Measurements from ENCODE around the gene FIGN. TPM values are rescaled to one million over a fixed set of nuclear protein-coding genes. Genes with fewer than 3 reads are reported as not detected.

The FIGN gene
- total and polyA plus RNA-seq, 4 donors, result 1.1 to 7.8 (median 5.1) TPM

DNA sequence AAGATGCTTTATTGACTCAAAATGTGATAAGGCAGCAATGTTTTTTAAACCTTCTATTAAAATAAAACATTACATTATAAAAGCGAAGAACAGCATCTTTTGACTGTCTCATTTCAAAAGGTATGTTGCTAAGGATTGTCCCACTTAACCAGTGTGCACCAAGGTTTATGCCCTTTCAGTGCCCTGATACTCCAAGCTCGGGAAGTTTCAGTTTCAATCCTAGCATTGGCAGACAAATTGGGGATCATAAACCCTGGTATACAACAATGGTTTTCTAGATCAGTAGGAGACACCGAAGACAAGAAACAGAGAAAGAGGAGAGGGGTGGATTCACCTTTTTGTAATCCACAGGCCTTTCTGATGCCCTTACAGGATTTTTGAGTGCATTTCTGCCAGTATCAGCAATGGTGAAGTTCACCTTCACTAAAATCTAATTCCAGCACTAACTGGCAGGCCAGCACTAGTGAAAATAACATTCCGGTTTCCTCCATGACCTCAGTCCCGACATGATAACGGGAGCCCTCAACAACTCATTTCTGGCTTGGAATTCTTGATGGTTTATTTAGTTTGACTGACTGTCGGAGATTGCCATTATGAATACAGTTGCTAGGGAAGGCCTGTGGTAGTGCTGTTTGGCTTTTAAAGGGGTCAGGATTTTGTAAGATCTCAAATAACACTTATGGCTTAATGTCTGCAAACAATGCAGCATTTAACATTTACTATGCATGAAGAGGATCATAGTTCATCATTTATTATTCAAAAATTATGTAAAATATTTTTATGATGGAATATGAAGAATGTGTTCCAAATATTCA lies 33.3 kb upstream of the FIGN start:
- peak overlapping the region; percentile 69 to 74 for H3K27ac ChIP-seq (ENCODE audit: low read depth in 1 of 2, low read length in 2 of 2)
- no peak overlapping the region for H3K9ac ChIP-seq (ENCODE audit: low read depth in 1 of 2, low read length in 2 of 2)
- no peaks in the 10 kb centered on the region for H3K36me3 ChIP-seq (ENCODE audit: control insufficient read depth in 4 of 4, insufficient read depth in 3 of 4, low read depth in 1 of 4, low read length in 3 of 4)
- DNase-seq (ENCODE audit: low spot score), result no peak
- TF ChIP-seq RAD21 (IDR thresholded peaks at IDR 0.05) (no peak), SP1 (IDR thresholded peaks at IDR 0.05) (peak; percentile 20), YY1 (IDR thresholded peaks at IDR 0.05) (peak; percentile 13), RXRA (IDR thresholded peaks at IDR 0.05) (peak; percentile 8 to 10)
- TF ChIP-seq, protein P1, sequence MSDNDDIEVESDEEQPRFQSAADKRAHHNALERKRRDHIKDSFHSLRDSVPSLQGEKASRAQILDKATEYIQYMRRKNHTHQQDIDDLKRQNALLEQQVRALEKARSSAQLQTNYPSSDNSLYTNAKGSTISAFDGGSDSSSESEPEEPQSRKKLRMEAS (IDR thresholded peaks at IDR 0.05), result no peak
- H3K4me1 ChIP-seq (ENCODE audit: control insufficient read depth in 4 of 4, insufficient read depth in 4 of 4, low read length in 3 of 4), result peaks cover 0 to 19% (median 3%) of the 10 kb centered on the region in 4 donors
- 61% methylated on average over 7 of the region's 7 CpGs for WGBS
- H3K27me3 ChIP-seq (ENCODE audit: control insufficient read depth in 4 of 4, insufficient read depth in 4 of 4, low read length in 3 of 4), result no peaks in the 10 kb centered on the region
- no peak overlapping the region for H3K4me3 ChIP-seq (ENCODE audit: low read depth in 1 of 3, low read length in 3 of 3)
- no peaks in the 10 kb centered on the region for H3K9me3 ChIP-seq (ENCODE audit: control insufficient read depth in 4 of 4, low read length in 3 of 4)

DNA sequence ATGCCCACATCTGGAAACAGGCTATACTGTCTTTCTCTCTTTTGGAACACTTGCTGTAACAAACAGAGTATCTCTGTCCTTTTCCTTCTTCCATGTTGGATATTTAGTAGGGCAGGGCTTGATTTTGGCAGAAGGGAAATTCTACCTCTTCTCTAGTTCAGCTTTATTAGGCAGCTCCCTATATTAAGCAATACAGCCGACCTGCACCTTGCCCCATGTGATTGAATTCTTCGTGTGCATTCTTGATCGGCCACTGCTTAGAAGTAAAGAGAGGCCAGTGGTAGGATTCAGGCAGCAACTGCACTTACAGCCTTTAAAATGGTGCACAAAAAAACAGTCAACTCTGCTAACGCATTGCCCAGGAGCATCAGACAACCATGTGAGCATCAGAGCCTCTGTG lies 31.3 kb upstream of the FIGN start:
- Histone ChIP-seq H3K36me3 (ENCODE audit: control insufficient read depth in 4 of 4, insufficient read depth in 3 of 4, low read depth in 1 of 4, low read length in 3 of 4) (no peaks in the 10 kb centered on the region), H3K27ac (ENCODE audit: low read depth in 1 of 2, low read length in 2 of 2) (no peak overlapping the region), H3K4me3 (ENCODE audit: low read depth in 1 of 3, low read length in 3 of 3) (no peak overlapping the region), H3K9me3 (ENCODE audit: control insufficient read depth in 4 of 4, low read length in 3 of 4) (no peaks in the 10 kb centered on the region), H3K27me3 (ENCODE audit: control insufficient read depth in 4 of 4, insufficient read depth in 4 of 4, low read length in 3 of 4) (no peaks in the 10 kb centered on the region), H3K4me1 (ENCODE audit: control insufficient read depth in 4 of 4, insufficient read depth in 4 of 4, low read length in 3 of 4) (peaks cover 0 to 9% (median 0%) of the 10 kb centered on the region in 4 donors), H3K9ac (ENCODE audit: low read depth in 1 of 2, low read length in 2 of 2) (no peak overlapping the region)
- WGBS, result 60% methylated on average over 4 of the region's 4 CpGs
- TF ChIP-seq HNF4A (conservative IDR thresholded peaks at IDR 0.05) (peak in 1 of 2 donors; percentile 41), RXRA (IDR thresholded peaks at IDR 0.05) (no peak), HNF4G (IDR thresholded peaks at IDR 0.05) (peak; percentile 17)
- no peak for DNase-seq (ENCODE audit: low spot score)

DNA sequence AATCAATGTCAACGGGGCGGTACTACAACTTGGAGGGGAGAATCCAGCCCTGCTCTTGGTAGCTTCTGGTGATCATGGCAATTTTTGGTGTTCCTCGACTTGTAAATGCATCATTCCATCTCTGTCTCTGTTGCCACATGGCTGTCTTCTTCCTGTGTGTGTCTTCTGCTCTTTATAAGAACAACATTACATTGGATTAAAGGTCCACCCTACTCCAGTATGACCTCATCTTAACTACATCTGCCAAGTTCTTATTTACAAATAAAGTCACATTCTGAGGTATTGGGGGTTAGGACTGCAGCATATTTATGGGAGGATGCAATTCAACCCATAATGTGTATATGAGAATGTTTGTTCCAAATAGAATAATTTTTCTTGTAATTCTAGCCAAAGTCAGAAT lies 28.8 kb upstream of the FIGN start:
- H3K36me3 ChIP-seq (ENCODE audit: control insufficient read depth in 4 of 4, insufficient read depth in 3 of 4, low read depth in 1 of 4, low read length in 3 of 4), result no peaks in the 10 kb centered on the region
- no peak overlapping the region for H3K27ac ChIP-seq (ENCODE audit: low read depth in 1 of 2, low read length in 2 of 2)
- H3K27me3 ChIP-seq (ENCODE audit: control insufficient read depth in 4 of 4, insufficient read depth in 4 of 4, low read length in 3 of 4), result no peaks in the 10 kb centered on the region
- 84% methylated on average over 3 of the region's 3 CpGs for WGBS
- TF ChIP-seq JUND (IDR thresholded peaks at IDR 0.05) (no peak), HNF4A (conservative IDR thresholded peaks at IDR 0.05) (no peak), FOXA2 (IDR thresholded peaks at IDR 0.05) (no peak), EGR1 (IDR thresholded peaks at IDR 0.05; ENCODE audit: low read depth in 2 of 2) (no peak), GABPA (IDR thresholded peaks at IDR 0.05 in 1 of 2, conservative IDR thresholded peaks at IDR 0.05 in 1 of 2) (no peak), SP1 (IDR thresholded peaks at IDR 0.05) (no peak), FOXA1 (IDR thresholded peaks at IDR 0.05) (no peak), YY1 (IDR thresholded peaks at IDR 0.05) (no peak), NR2F2 (IDR thresholded peaks at IDR 0.05) (no peak)
- TF ChIP-seq, protein P2, sequence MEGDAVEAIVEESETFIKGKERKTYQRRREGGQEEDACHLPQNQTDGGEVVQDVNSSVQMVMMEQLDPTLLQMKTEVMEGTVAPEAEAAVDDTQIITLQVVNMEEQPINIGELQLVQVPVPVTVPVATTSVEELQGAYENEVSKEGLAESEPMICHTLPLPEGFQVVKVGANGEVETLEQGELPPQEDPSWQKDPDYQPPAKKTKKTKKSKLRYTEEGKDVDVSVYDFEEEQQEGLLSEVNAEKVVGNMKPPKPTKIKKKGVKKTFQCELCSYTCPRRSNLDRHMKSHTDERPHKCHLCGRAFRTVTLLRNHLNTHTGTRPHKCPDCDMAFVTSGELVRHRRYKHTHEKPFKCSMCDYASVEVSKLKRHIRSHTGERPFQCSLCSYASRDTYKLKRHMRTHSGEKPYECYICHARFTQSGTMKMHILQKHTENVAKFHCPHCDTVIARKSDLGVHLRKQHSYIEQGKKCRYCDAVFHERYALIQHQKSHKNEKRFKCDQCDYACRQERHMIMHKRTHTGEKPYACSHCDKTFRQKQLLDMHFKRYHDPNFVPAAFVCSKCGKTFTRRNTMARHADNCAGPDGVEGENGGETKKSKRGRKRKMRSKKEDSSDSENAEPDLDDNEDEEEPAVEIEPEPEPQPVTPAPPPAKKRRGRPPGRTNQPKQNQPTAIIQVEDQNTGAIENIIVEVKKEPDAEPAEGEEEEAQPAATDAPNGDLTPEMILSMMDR (IDR thresholded peaks at IDR 0.05; ENCODE audit: low read depth, low read length, missing input control), result no peak
- TF ChIP-seq, protein P3, sequence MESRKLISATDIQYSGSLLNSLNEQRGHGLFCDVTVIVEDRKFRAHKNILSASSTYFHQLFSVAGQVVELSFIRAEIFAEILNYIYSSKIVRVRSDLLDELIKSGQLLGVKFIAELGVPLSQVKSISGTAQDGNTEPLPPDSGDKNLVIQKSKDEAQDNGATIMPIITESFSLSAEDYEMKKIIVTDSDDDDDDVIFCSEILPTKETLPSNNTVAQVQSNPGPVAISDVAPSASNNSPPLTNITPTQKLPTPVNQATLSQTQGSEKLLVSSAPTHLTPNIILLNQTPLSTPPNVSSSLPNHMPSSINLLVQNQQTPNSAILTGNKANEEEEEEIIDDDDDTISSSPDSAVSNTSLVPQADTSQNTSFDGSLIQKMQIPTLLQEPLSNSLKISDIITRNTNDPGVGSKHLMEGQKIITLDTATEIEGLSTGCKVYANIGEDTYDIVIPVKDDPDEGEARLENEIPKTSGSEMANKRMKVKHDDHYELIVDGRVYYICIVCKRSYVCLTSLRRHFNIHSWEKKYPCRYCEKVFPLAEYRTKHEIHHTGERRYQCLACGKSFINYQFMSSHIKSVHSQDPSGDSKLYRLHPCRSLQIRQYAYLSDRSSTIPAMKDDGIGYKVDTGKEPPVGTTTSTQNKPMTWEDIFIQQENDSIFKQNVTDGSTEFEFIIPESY (IDR thresholded peaks at IDR 0.05), result no peak
- no peak overlapping the region for H3K4me3 ChIP-seq (ENCODE audit: low read depth in 1 of 3, low read length in 3 of 3)
- H3K9me3 ChIP-seq (ENCODE audit: control insufficient read depth in 4 of 4, low read length in 3 of 4), result no peaks in the 10 kb centered on the region
- no peak for DNase-seq (ENCODE audit: low spot score)
- peaks cover 0 to 9% (median 0%) of the 10 kb centered on the region in 4 donors for H3K4me1 ChIP-seq (ENCODE audit: control insufficient read depth in 4 of 4, insufficient read depth in 4 of 4, low read length in 3 of 4)
- H3K9ac ChIP-seq (ENCODE audit: low read depth in 1 of 2, low read length in 2 of 2), result no peak overlapping the region

All from liver (tissue), 9 donors.